K562 (cell line): ENCODE measurements around the gene ENTR1. TPM values are rescaled to one million over a fixed set of nuclear protein-coding genes. Genes with fewer than 3 reads are reported as not detected.

Source experiments
- ATAC-seq: fragments of 200-7000 bp; cut with Tn5 transposase; 3 replicates; pipeline ENCODE4 v1.9.1; 2020; ENCODE audit warnings: moderate library complexity
- BruUV-seq: library from RNA; stranded (reverse); fragments of 400-500 nt; replicated peaks from 2 replicates; lab custom pipeline; 2021; lab: Mats Ljungman, UMichigan
- CTCF ChIA-PET: fragments of 300-600 bp; formaldehyde crosslinking; extraction: SDS; loops from one replicate; lab custom pipeline; 2021; ENCODE audit warnings: low intra/inter-chr PET ratio; lab: Yijun Ruan, JAX
- POLR2A ChIA-PET: fragments of 300-600, 350-650 bp; sonication (Branson Sonifier 250); formaldehyde crosslinking; extraction: SDS; loops from one replicate; lab custom pipeline; 2021; ENCODE audit warnings: antibody characterized with exemption, inconsistent platforms; lab: Yijun Ruan, JAX
- DNase-seq, 4 experiments: peaks; one replicate each; pipeline versions ENCODE4 v3.0.0 to v3.0.0-alpha.2; 2011 to 2018; ENCODE audit warnings: low spot score in 3 of 4, mixed read lengths in 3 of 4; ENCODE audit errors: extremely low read depth in 1 of 4
- FAIRE-seq: peaks from 2 replicates; lab custom pipeline; 2011; peaks lifted over from hg19 to GRCh38; lab: Jason Lieb, UNC
- H2AFZ ChIP-seq: 2 replicates; pipeline ENCODE4 v1.6.0; 2011; ENCODE audit warnings: low read depth, low read length, control low read depth, inconsistent platforms
- H3K27ac ChIP-seq: fragments of 200-600 bp; 3 replicates; pipeline ENCODE4 v1.8.0; 2011; ENCODE audit warnings: low read depth, mild to moderate bottlenecking, control low read depth, inconsistent platforms, low read length, moderate library complexity, mixed read lengths; ENCODE audit errors: extremely low read depth
- H3K27me3 ChIP-seq, 2 experiments: fragments of 300-600 bp in 1 of 2; 2 replicates in 1 of 2; 3 replicates in 1 of 2; pipeline versions ENCODE4 v1.6.0 to v1.8.0; 2011; ENCODE audit warnings: inconsistent platforms in 2 of 2, low read length in 2 of 2, mild to moderate bottlenecking in 1 of 2, mixed read lengths in 1 of 2, moderate library complexity in 1 of 2; ENCODE audit not compliant: control insufficient read depth in 2 of 2, insufficient read depth in 2 of 2
- H3K36me3 ChIP-seq: fragments of 300-600 bp; 3 replicates; pipeline ENCODE4 v1.8.0; 2011; ENCODE audit warnings: mild to moderate bottlenecking, low read length, inconsistent platforms; ENCODE audit not compliant: control insufficient read depth, insufficient read depth
- H3K4me1 ChIP-seq, 2 experiments: fragments of 200-600 bp in 1 of 2; replicated peaks in 1 of 2; 2 replicates in 1 of 2; 3 replicates in 1 of 2; pipeline versions ENCODE4 v1.5.1 to v1.8.0; 2011; ENCODE audit warnings: inconsistent platforms in 2 of 2, low read length in 2 of 2, mild to moderate bottlenecking in 1 of 2, mixed read lengths in 1 of 2, moderate library complexity in 1 of 2; ENCODE audit not compliant: control insufficient read depth in 2 of 2, insufficient read depth in 2 of 2
- H3K4me2 ChIP-seq: 2 replicates; pipeline ENCODE4 v1.6.1; 2011; ENCODE audit warnings: low read length, control low read depth, inconsistent platforms, mixed read lengths; ENCODE audit not compliant: insufficient read depth
- H3K4me3 ChIP-seq: fragments of 200-600 bp; sonication (generic), shearing (Covaris generic); 2 replicates; pipeline ENCODE4 v1.5.1; 2016; ENCODE audit warnings: control low read depth, inconsistent platforms
- H3K79me2 ChIP-seq: fragments of 200-600 bp; 3 replicates; pipeline ENCODE4 v1.8.0; 2011; ENCODE audit warnings: low read length, inconsistent platforms; ENCODE audit not compliant: control insufficient read depth, insufficient read depth
- H3K9ac ChIP-seq, 2 experiments: 2 replicates each; pipeline versions ENCODE4 v1.6.0 to v1.6.1; 2011; ENCODE audit warnings: low read depth in 2 of 2, low read length in 2 of 2, control low read depth in 1 of 2, inconsistent platforms in 1 of 2, mild to moderate bottlenecking in 1 of 2, mixed read lengths in 1 of 2; ENCODE audit not compliant: insufficient read depth in 1 of 2
- H3K9me1 ChIP-seq: one replicate; pipeline ENCODE4 v1.6.0; 2011; ENCODE audit warnings: inconsistent platforms, mild to moderate bottlenecking, low read length, moderate library complexity; ENCODE audit not compliant: control insufficient read depth, insufficient read depth
- H3K9me3 ChIP-seq: replicated peaks from 2 replicates; pipeline ENCODE4 v1.5.1; 2011; ENCODE audit warnings: low read depth, low read length, inconsistent platforms; ENCODE audit not compliant: control insufficient read depth, insufficient read depth
- H4K20me1 ChIP-seq: replicated peaks from 2 replicates; pipeline ENCODE4 v1.6.1; 2011; ENCODE audit warnings: low read length, inconsistent platforms, mixed read lengths; ENCODE audit not compliant: control insufficient read depth, insufficient read depth
- GATAD2B ChIP-seq: fragments of 450-650 bp; IDR thresholded peaks from 2 replicates; pipeline ENCODE4 v1.6.1; 2017; ENCODE audit warnings: mild to moderate bottlenecking, borderline replicate concordance
- JUND ChIP-seq, 2 experiments: IDR thresholded peaks; 2 replicates in 1 of 2; 3 replicates in 1 of 2; pipeline ENCODE4 v1.6.1; 2011; ENCODE audit warnings: borderline replicate concordance in 2 of 2, low read depth in 2 of 2, low read length in 2 of 2, improper control_type of control experiment in 1 of 2, missing biosample characterization in 1 of 2, missing genetic modification characterization in 1 of 2, missing genetic modification reagents in 1 of 2
- POLR2AphosphoS5 ChIP-seq: IDR thresholded peaks from 2 replicates; pipeline ENCODE4 v1.6.1; 2011; ENCODE audit warnings: mild to moderate bottlenecking, low read depth, low read length, moderate library complexity; ENCODE audit not compliant: control insufficient read depth, insufficient read depth
- PRDM10 ChIP-seq: fragments of 450-650 bp; IDR thresholded peaks from 2 replicates; pipeline ENCODE4 v1.6.1; 2018; ENCODE audit not compliant: partially characterized antibody
- RAD21 ChIP-seq, 2 experiments: fragments of 250-450 bp in 1 of 2; fragments of 450-650 bp in 1 of 2; sonication (Bioruptor Pico) in 1 of 2; formaldehyde crosslinking in 1 of 2; IDR thresholded peaks in 1 of 2; conservative IDR thresholded peaks in 1 of 2; 2 replicates each; pipeline versions ENCODE4 v1.4.0 to v1.8.0; 2020 to 2022; ENCODE audit warnings: mild to moderate bottlenecking in 2 of 2, moderate library complexity in 1 of 2
- SLC30A9 ChIP-seq: fragments of 250-450 bp; sonication (Bioruptor Pico); IDR thresholded peaks from 2 replicates; pipeline ENCODE4 v1.8.0; 2022; ENCODE audit warnings: mild to moderate bottlenecking, moderate library complexity
- whole genome bisulfite sequencing: fragments of 100-300 bp; shearing (Covaris generic); methylation state at CpG from one replicate; pipeline ENCODE4 v1.1.6; 2016; ENCODE audit warnings: low coverage, mixed read lengths; ENCODE audit not compliant: insufficient coverage; ENCODE audit errors: missing lambda C conversion rate; 5-methylcytosine and 5-hydroxymethylcytosine counted together
- in situ Hi-C: fragments of 300-500 bp; cut with MboI; formaldehyde crosslinking; loops from 4 replicates; pipeline ENCODE4 v1.15.0; 2018; ENCODE audit warnings: inconsistent platforms, mixed read lengths
- intact Hi-C: fragments of 100-400 bp; cut with micrococcal nuclease; formaldehyde crosslinking; loops from 2 replicates; pipeline ENCODE4 v1.14.2; 2022
- polyA plus RNA-seq, 8 experiments: library from polyadenylated mRNA; depleted of rRNA in 4 of 8; stranded (reverse) in 5 of 8; unstranded in 3 of 8; fragments of >200 nt; fragmentation: Nextera tagmentation in 2 of 8; fragmentation: Illumina TruSeq in 1 of 8; extraction: Ambion mirVana in 2 of 8; extraction: Trizol in 1 of 8; gene quantifications; 2 replicates each; pipeline versions ENCODE4 v1.2.1 to v1.2.3, GENCODE V29; 2011 to 2014; ENCODE audit warnings: inconsistent platforms in 1 of 8, missing spikeins in 1 of 8
- total RNA-seq, 7 experiments: library from RNA; depleted of rRNA in 6 of 7; stranded (reverse); fragments of >200 nt in 6 of 7; fragmentation: Illumina TruSeq in 2 of 7; extraction: Trizol in 2 of 7; gene quantifications; 2 replicates each; pipeline versions ENCODE4 v1.2.1 to v1.2.3, GENCODE V29; 2011 to 2021; ENCODE audit warnings: low replicate concordance in 1 of 7
- TF ChIP-seq, protein P1 (sequence below): fragments of 450-650 bp; IDR thresholded peaks from 2 replicates; pipeline ENCODE4 v1.6.1; 2016
- TF ChIP-seq, protein P2 (sequence below), 2 experiments: IDR thresholded peaks; 2 replicates each; pipeline ENCODE4 v1.6.1; 2012; ENCODE audit warnings: improper control_type of control experiment in 2 of 2, low read depth in 2 of 2, low read length in 2 of 2, borderline replicate concordance in 1 of 2

ENTR1 gene
- total and polyA plus RNA-seq, 9 of the 15 experiments (the other 6 are each of a cell fraction or from before 2014, with no cell fraction given): 6.7 to 106 (median 72.6) TPM

DNA sequence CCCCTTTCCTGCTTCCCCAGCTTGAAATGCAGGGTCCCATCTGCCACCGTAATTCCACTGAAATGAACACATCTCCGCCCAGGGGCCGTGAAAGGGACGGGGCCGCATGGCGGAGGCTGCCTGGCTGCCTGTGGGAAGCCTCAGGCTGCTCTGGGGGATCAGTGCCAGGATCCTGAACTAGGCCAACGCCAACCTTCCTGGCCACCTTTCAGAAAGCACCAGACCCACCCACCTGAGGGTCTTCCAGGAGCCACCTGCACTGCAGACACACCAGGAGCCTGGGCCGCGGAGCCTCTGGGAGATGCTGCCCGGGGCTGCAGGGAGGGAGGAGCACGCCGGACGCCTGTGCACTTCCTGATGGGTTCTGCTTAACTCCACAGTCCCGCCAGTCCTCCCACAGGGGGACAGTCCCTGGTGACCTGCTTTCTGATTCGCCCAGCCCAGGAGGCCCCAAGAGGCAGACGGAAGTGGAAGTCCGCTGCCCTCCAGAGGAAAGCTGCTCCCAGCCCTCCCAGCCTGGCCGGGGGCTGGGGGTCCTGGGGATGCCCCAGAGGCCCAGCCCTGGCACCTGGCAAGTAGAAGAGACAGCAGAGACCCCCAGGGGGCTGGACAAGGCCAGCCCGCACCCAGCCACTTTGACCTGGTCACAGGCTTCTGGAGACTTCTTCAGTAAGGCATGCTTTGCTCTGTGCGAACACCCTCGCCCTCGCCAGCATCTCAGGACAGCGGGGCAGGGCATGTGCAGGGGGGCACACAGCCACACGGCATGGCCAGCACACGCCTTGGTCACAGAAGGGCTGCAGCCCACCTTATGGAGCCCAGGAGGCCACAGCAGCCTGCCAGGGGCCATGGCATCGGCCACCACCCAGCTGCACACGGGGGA lies 36.9 kb downstream of the ENTR1 start, which contains the start of gene CARD9:
TSS of gene CARD9 (minus strand) at position 370 of the 883 bp plus-strand sequence. CDS start 1,591 bp downstream, outside the sequence.
- ATAC-seq: peak; percentile 92
- H3K36me3 ChIP-seq: peaks cover 76% of the 10 kb centered on the region; the same call in 2 of the 3 replicates
- peak within 1 kb of the TSS; percentile 79 for H3K27ac ChIP-seq
- peaks cover 24% of the 10 kb centered on the region for H3K79me2 ChIP-seq
- WGBS: 26% methylated on average over 22 of the region's 27 CpGs
- H3K4me2 ChIP-seq: peak within 1 kb of the TSS; percentile 95
- H4K20me1 ChIP-seq: no peaks in the 10 kb centered on the region
- no peaks in the 10 kb centered on the region for H3K9me1 ChIP-seq
- H3K27me3 ChIP-seq: no peaks in the 10 kb centered on the region
- H3K4me3 ChIP-seq: peak within 1 kb of the TSS; percentile 55
- H3K4me1 ChIP-seq: peaks cover 9 to 81% of the 10 kb centered on the region in 2 experiments; a peak in 4 of 5 replicates
- DNase-seq: peak; percentile 68 to 87 (median 76)
- H2AFZ ChIP-seq: peak within 1 kb of the TSS; percentile 79
- in situ Hi-C loops: no loop called here
- BruUV-seq: TSS peak; percentile 62
- H3K9ac ChIP-seq: peak within 1 kb of the TSS; percentile 89 to 93
- POLR2A ChIA-PET: interaction anchor here (0.6 to 1.0 kb wide), 7 partner anchors 7 to 869 kb away, joined by 3 to 8 read pairs (median 3); partner anchors contain the start of gene DNLZ
- H3K9me3 ChIP-seq: no peaks in the 10 kb centered on the region
- intact Hi-C loops: no loop called here
- peak; percentile 96 for FAIRE-seq
- CTCF ChIA-PET: no interaction called here
- no peak for TF ChIP-seq RAD21 (CRISPR knock-in tag; conservative IDR thresholded peaks at IDR 0.05 in 1 of 2, IDR thresholded peaks at IDR 0.05 in 1 of 2)
- TF ChIP-seq POLR2AphosphoS5: 0 out of 2 replicates have a peak, but pooled peaks have one; percentile 15
- no peak for TF ChIP-seq SLC30A9 (CRISPR knock-in tag)
- TF ChIP-seq, protein P1, sequence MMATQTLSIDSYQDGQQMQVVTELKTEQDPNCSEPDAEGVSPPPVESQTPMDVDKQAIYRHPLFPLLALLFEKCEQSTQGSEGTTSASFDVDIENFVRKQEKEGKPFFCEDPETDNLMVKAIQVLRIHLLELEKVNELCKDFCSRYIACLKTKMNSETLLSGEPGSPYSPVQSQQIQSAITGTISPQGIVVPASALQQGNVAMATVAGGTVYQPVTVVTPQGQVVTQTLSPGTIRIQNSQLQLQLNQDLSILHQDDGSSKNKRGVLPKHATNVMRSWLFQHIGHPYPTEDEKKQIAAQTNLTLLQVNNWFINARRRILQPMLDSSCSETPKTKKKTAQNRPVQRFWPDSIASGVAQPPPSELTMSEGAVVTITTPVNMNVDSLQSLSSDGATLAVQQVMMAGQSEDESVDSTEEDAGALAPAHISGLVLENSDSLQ: peak; percentile 24; the same call in 1 of the 2 replicates
- no peak for TF ChIP-seq GATAD2B
- TF ChIP-seq, protein P2, sequence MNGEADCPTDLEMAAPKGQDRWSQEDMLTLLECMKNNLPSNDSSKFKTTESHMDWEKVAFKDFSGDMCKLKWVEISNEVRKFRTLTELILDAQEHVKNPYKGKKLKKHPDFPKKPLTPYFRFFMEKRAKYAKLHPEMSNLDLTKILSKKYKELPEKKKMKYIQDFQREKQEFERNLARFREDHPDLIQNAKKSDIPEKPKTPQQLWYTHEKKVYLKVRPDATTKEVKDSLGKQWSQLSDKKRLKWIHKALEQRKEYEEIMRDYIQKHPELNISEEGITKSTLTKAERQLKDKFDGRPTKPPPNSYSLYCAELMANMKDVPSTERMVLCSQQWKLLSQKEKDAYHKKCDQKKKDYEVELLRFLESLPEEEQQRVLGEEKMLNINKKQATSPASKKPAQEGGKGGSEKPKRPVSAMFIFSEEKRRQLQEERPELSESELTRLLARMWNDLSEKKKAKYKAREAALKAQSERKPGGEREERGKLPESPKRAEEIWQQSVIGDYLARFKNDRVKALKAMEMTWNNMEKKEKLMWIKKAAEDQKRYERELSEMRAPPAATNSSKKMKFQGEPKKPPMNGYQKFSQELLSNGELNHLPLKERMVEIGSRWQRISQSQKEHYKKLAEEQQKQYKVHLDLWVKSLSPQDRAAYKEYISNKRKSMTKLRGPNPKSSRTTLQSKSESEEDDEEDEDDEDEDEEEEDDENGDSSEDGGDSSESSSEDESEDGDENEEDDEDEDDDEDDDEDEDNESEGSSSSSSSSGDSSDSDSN (IDR thresholded peaks at IDR 0.05; ENCODE audit: borderline replicate concordance in 1 of 2, low read depth in 2 of 2, low read length in 2 of 2): peak in 1 of 2 experiments; percentile 81; a peak in 2 of 4 replicates
- TF ChIP-seq JUND (IDR thresholded peaks at IDR 0.05; ENCODE audit: borderline replicate concordance, low read depth, low read length): peak; percentile 24; the same call in 1 of the 2 replicates
- no peak for TF ChIP-seq JUND (tag; IDR thresholded peaks at IDR 0.05; ENCODE audit: borderline replicate concordance, low read depth, low read length)
- peak; percentile 17 for TF ChIP-seq PRDM10
